ENCODE results near the gene CAPN1. TPM values are rescaled to one million over a fixed set of nuclear protein-coding genes. Genes with fewer than 3 reads are reported as not detected.

The CAPN1 gene
- polyA plus RNA-seq, 2 of the 4 experiments (the other 2 are of a cell fraction), result 63.7 to 93.1 TPM

DNA sequence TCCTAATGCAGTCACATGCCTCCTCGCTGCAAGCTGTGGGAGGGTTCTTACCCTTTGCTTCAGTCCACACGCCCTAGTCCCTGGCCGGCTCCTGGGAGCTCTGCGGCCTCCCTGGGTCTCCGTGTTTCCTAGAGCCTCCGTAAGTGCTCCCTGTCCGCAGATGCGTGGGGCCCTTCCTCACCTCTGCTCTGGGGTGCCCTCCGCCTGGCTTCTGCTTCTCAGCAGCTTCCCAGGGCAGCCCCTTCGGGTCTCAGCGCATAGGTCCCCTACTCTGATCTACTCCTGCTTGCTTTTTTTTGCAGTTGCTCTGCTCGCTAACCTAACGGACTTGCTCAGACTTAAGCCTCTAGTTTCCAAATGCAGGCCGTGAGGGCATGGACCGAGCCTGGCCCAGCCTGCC is 22.4 kb downstream of the CAPN1 start:
- TF ChIP-seq EHMT2 (IDR thresholded peaks at IDR 0.05; ENCODE audit: low read depth), result no peak
- TF ChIP-seq, protein P1, sequence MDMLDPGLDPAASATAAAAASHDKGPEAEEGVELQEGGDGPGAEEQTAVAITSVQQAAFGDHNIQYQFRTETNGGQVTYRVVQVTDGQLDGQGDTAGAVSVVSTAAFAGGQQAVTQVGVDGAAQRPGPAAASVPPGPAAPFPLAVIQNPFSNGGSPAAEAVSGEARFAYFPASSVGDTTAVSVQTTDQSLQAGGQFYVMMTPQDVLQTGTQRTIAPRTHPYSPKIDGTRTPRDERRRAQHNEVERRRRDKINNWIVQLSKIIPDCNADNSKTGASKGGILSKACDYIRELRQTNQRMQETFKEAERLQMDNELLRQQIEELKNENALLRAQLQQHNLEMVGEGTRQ (IDR thresholded peaks at IDR 0.05), result no peak
- TF ChIP-seq SREBF2 (IDR thresholded peaks at IDR 0.05), result no peak
- no peak for TF ChIP-seq HDAC2 (IDR thresholded peaks at IDR 0.05)
- no peak for TF ChIP-seq CBX2 (IDR thresholded peaks at IDR 0.05; ENCODE audit: borderline replicate concordance, low read depth)
- no peak for TF ChIP-seq ZFP36 (IDR thresholded peaks at IDR 0.05; ENCODE audit: borderline replicate concordance, partially characterized antibody)
- TF ChIP-seq, protein P2, sequence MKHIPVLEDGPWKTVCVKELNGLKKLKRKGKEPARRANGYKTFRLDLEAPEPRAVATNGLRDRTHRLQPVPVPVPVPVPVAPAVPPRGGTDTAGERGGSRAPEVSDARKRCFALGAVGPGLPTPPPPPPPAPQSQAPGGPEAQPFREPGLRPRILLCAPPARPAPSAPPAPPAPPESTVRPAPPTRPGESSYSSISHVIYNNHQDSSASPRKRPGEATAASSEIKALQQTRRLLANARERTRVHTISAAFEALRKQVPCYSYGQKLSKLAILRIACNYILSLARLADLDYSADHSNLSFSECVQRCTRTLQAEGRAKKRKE (CRISPR knock-in tag; IDR thresholded peaks at IDR 0.05; ENCODE audit: low read depth), result no peak
- TF ChIP-seq CBX8 (IDR thresholded peaks at IDR 0.05), result no peak
- TF ChIP-seq HOXB13 (CRISPR knock-in tag; IDR thresholded peaks at IDR 0.05; ENCODE audit: low read depth), result no peak
- no peak for TF ChIP-seq POLR2AphosphoS2 (conservative IDR thresholded peaks at IDR 0.05; ENCODE audit: low read length)
- no peak for TF ChIP-seq CHD2 (IDR thresholded peaks at IDR 0.05; ENCODE audit: low read length, partially characterized antibody)
- no peak for TF ChIP-seq CEBPB (IDR thresholded peaks at IDR 0.05)
- TF ChIP-seq, protein P3, sequence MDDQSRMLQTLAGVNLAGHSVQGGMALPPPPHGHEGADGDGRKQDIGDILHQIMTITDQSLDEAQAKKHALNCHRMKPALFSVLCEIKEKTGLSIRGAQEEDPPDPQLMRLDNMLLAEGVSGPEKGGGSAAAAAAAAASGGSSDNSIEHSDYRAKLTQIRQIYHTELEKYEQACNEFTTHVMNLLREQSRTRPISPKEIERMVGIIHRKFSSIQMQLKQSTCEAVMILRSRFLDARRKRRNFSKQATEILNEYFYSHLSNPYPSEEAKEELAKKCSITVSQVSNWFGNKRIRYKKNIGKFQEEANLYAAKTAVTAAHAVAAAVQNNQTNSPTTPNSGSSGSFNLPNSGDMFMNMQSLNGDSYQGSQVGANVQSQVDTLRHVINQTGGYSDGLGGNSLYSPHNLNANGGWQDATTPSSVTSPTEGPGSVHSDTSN (IDR thresholded peaks at IDR 0.05), result no peak
- no peak for TF ChIP-seq HEYL (CRISPR knock-in tag; IDR thresholded peaks at IDR 0.05)
- 95% methylated on average over 15 of the region's 15 CpGs for WGBS (ENCODE audit: missing lambda C conversion rate)
- ChIA-PET CTCF (interaction anchor here (0.7 to 5.3 kb wide), 29 partner anchors 8 to 307 kb away, joined by 3 to 81 read pairs (median 5); partner anchors contain the start of gene CAPN1), POLR2A (no interaction called here)
- Histone ChIP-seq H3K4me3 (no peak overlapping the region), H3K9me3 (no peaks in the 10 kb centered on the region), H3K4me1 (no peaks in the 10 kb centered on the region), H3K4me2 (no peak overlapping the region), H3K27ac (no peak overlapping the region)
- ATAC-seq (no peak), DNase-seq (ENCODE audit: low read depth in 1 of 2, low spot score in 1 of 2) (no peak), FAIRE-seq (no peak)

- ATAC-seq (peak; percentile 69 to 88; a peak in 5 of 6 replicates), FAIRE-seq (no peak), DNase-seq (ENCODE audit: low read depth in 1 of 2, low spot score in 1 of 2) (peak; percentile 48 to 81)
- Histone ChIP-seq H3K4me2 (no peak overlapping the region), H3K4me3 (no peak overlapping the region), H3K4me1 (no peaks in the 10 kb centered on the region), H3K9me3 (no peaks in the 10 kb centered on the region), H3K27ac (no peak overlapping the region)
- WGBS (ENCODE audit: missing lambda C conversion rate), result 68% methylated on average over 30 of the region's 38 CpGs
- ChIA-PET POLR2A (no interaction called here), CTCF (interaction anchor here (0.6 to 5.3 kb wide), 38 partner anchors 9 to 306 kb away, joined by 3 to 81 read pairs (median 4); partner anchors contain the start of genes CAPN1, POLA2, SYVN1 and ZNHIT2)
- TF ChIP-seq, protein P4, sequence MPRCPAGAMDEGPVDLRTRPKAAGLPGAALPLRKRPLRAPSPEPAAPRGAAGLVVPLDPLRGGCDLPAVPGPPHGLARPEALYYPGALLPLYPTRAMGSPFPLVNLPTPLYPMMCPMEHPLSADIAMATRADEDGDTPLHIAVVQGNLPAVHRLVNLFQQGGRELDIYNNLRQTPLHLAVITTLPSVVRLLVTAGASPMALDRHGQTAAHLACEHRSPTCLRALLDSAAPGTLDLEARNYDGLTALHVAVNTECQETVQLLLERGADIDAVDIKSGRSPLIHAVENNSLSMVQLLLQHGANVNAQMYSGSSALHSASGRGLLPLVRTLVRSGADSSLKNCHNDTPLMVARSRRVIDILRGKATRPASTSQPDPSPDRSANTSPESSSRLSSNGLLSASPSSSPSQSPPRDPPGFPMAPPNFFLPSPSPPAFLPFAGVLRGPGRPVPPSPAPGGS (IDR thresholded peaks at IDR 0.05), result no peak
- TF ChIP-seq ZC3H11A (IDR thresholded peaks at IDR 0.05) (no peak), EHMT2 (IDR thresholded peaks at IDR 0.05; ENCODE audit: low read depth) (no peak), CBX2 (IDR thresholded peaks at IDR 0.05; ENCODE audit: borderline replicate concordance, low read depth) (no peak), SMC3 (IDR thresholded peaks at IDR 0.05) (peak; percentile 67), RAD21 (conservative IDR thresholded peaks at IDR 0.05 in 1 of 2, IDR thresholded peaks at IDR 0.05 in 1 of 2) (peak; percentile 73 to 75), CTCF (IDR thresholded peaks at IDR 0.05) (peak; percentile 94), HEYL (CRISPR knock-in tag; IDR thresholded peaks at IDR 0.05) (no peak), RNF2 (IDR thresholded peaks at IDR 0.05; ENCODE audit: borderline replicate concordance, low read depth) (no peak), MYC (IDR thresholded peaks at IDR 0.05; ENCODE audit: borderline replicate concordance, low read length) (no peak)
- TF ChIP-seq, protein P3 (IDR thresholded peaks at IDR 0.05), result no peak
- TF ChIP-seq, protein P5, sequence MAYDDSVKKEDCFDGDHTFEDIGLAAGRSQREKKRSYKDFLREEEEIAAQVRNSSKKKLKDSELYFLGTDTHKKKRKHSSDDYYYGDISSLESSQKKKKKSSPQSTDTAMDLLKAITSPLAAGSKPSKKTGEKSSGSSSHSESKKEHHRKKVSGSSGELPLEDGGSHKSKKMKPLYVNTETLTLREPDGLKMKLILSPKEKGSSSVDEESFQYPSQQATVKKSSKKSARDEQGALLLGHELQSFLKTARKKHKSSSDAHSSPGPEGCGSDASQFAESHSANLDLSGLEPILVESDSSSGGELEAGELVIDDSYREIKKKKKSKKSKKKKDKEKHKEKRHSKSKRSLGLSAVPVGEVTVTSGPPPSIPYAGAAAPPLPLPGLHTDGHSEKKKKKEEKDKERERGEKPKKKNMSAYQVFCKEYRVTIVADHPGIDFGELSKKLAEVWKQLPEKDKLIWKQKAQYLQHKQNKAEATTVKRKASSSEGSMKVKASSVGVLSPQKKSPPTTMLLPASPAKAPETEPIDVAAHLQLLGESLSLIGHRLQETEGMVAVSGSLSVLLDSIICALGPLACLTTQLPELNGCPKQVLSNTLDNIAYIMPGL (CRISPR knock-in tag; IDR thresholded peaks at IDR 0.05; ENCODE audit: borderline replicate concordance), result no peak
Observed at GRCh38 chr11:65204646-65205601, 23.2 kb downstream of the CAPN1 start.

Data from A549 (cell line).